Epithelial cell of prostate (primary cell): ENCODE measurements around the gene NR5A1.

Experiments used
- DNase-seq: peaks from one replicate; pipeline ENCODE4 v3.0.0-alpha.2; 2011; ENCODE audit warnings: low read depth, low spot score
- H3K27ac ChIP-seq: fragments of 450-650 bp; 2 replicates; pipeline ENCODE4 v1.5.1; 2017; ENCODE audit warnings: mild to moderate bottlenecking

The NR5A1 gene

DNA sequence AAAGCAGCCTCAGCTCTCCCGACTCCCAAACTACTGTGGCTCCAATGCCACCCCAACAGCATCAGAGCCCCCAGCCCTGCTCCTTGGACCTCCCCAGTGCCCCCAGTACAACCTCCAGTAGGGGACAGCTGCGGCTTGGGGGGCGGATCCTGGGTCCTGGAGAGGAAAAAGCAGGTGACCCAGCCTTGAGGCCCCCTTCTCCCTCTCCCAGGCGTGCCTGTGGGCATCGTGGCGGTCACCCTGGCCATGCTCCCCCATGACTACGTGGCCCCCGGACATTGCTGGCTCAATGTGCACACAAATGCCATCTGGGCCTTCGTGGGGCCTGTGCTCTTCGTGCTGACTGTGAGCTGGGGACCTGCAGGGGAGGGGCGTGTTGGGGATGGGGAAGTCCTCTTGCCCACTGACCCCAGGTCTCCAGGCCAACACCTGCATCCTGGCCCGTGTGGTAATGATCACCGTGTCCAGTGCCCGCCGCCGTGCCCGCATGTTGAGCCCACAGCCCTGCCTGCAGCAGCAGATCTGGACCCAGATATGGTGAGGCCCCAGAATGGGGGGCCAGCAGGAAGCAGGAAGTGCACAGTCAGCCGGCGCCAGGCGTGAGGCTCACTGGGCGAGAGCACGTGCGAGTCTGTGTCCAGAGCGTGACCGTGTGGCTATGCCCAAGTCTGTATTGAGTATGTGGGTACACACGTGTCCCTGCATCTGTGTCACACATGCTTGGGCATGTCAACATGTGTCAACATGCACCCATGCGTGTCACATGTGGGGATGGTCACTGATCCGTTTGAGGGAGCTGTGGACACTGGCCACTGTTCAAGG, 38.0 kb downstream of the NR5A1 start:
- DNase-seq = no peak
- H3K27ac ChIP-seq = no peak overlapping the region

DNA sequence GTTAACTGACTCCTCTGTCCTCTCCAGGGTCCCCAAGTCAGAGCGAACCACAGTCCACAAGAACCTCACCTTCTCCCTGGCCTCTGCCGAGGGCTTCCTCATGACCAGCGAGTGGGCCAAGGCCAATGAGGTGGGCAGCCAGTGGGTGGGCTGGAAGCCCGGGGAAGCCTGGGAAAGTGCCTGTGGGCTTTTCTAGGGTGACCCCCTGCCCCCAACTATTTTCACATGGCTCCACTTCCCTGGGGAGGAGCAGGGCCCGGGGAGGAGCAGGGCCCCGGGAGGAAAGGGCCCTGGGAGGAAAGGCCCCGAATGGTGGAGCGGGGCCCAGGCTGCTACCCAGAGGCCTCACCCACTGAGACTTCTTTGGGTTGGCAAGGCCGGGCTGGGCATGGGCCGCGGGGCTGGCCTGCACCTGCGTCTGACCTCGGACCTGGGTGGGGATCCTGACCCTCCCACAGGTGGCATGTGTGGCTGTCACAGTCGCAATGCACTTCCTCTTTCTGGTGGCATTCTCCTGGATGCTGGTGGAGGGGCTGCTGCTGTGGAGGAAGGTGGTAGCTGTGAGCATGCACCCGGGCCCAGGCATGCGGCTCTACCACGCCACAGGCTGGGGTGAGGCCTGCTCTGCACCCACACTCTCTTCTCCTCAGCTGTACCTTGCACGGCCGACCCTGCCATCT, 39.0 kb downstream of the NR5A1 start:
- DNase-seq = no peak
- no peak overlapping the region for H3K27ac ChIP-seq

DNA sequence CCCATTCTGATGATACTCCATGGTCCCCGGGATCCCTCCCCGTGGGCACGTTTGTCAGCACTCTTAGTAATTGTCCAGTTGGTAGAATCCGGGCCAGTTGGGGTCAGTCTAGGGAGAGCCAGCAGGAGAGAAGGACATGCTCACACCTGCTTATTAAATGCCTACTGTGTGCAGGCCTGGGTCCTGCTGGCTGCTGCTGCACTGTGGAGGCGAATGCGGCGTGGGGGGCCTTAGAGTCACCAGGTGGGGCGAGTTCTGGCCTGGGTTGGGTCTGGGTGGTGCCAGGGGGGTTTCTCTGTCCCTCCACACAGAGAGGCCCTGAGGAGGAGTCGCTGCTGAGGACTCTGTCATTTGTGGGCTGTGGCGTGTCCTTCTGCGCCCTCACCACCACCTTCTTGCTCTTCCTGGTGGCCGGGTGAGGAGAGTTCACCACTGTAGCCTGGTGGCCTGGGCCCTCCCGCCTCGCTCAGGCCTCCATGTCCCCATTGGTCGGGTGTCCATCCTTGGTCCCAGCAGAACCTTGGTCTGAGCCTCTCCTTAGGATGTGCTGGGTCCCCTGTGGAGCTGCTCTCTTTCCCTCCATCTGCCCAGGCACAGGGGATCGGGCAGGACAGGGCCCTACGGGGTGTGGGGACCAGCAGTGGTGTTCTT, 39.7 kb downstream of the NR5A1 start:
- DNase-seq = no peak
- H3K27ac ChIP-seq = no peak overlapping the region

DNA sequence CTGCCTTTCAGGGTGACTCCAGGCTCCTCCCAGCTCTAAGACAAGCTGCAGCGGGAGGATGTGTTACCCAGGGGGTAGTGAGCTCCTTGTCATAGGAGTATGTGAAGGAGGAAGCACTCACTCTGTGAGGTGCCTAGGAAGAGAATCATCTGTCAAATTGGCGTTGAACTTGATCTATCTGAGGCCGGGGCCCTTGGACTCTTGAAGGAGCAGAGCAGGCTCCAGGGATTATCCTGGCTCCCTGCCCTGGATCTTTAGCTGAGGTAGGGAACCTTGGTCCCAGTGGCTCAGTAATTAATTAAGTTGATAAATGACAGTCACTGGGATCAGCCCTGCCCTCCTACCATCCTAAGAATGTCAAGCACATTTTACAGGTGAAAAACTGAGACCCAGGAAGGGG, 41.5 kb downstream of the NR5A1 start:
- DNase-seq = no peak
- no peak overlapping the region for H3K27ac ChIP-seq

DNA sequence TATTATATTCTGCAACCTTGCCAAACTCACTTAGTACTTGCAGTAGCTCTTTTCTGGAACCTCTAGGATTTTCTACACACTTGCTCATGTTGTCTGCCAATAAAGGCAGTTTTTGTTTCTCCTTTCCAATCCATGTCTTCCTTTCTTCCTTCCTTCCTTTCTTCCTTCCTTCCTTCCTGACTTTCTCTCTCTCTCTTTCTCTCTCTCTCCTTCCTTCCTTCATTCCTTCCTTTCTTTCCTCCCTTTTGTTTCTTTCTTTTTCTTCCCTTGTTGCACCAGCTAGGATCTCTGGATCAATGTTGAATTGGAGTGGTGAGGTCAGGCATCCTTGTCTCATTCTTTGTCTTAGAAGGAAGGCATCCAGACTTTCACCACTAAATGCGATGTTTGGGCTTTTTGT, 44.5 kb downstream of the NR5A1 start:
- H3K27ac ChIP-seq = no peak overlapping the region
- no peak for DNase-seq

DNA sequence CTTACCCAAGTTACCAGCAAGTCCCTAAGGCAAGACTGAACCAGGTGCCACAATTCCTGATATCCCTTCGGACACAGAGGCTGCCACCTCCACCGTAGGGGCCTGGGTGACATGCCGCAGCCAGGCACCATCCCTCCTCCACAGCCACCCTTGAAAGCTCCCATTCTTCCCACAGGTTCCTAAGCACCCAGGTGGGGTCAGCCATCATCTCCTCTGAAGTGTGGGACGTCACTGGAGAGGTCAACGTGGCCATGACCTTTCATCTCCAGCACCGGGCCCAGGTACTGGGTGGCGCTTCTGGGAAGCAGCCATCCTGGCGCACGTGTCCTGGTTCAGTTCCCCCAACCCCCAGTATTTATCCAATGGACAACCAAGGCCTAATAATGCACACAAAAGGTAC, 48.8 kb downstream of the NR5A1 start:
- no peak overlapping the region for H3K27ac ChIP-seq
- DNase-seq = no peak

DNA sequence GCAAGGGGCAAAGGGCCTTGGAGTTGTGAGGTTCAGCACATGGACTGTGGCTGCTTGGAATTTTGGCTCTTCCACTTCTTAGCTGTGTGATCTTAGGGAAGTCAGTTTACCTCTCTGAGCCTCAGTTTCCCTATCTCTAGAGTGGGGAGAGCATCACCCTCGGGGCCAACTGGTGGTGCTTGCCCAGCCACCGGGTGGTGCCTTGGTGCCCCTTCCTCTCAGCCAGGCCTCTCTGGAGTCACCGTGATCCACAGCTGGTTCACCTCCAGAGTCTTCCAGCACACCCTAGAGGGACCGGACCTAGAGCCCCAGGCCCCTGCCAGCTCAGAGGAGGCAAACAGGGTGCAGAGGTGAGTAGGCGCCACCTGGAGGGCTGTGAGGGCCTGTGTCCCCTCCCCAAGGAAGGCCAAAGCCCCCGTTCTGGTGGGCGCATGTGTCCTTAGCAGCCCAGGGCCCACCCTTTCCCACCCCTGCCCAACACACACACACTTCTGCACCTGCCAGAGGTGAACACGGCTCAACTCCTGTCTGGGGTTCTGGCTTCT, 49.2 kb downstream of the NR5A1 start:
- no peak for DNase-seq
- H3K27ac ChIP-seq = no peak overlapping the region

DNA sequence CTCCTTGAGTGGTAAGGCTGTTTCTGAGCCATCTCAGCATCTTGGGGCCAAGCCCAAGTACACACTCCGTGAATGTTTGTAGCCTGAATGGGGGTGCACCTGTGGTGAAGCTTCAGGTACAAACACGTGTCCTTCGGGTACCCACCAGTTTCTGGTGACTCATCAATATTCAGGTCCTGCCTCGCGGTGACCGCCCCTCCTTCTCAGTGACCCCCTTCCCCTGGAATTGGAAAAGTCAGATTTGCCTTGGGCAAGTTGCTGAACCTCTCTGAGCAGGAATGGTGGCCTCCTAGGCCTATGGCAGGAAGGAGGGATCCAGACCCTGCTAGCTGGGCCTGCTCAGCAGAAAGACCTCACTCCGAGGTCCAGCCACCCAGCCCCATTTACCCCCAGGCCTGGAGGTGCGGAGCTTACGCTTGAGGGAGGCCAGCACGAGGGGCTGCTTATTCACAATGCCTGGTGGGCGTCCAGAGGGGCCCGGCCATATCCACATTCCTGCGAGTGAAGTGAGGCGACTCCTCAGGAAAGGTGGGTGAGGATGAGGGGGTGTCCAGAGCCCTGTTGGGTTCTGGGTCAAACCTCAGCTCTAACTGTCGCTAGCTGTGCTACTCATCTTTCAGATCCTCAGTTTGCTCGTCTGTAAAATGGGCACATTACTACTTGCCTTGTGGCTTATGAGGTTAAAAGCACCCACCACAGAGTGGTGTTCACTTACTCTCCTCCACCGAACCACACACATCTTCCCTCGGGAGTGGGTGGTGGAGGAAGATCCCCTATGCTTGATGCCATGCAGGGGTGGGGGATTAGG, 49.9 kb downstream of the NR5A1 start:
- DNase-seq = no peak
- no peak overlapping the region for H3K27ac ChIP-seq

DNA sequence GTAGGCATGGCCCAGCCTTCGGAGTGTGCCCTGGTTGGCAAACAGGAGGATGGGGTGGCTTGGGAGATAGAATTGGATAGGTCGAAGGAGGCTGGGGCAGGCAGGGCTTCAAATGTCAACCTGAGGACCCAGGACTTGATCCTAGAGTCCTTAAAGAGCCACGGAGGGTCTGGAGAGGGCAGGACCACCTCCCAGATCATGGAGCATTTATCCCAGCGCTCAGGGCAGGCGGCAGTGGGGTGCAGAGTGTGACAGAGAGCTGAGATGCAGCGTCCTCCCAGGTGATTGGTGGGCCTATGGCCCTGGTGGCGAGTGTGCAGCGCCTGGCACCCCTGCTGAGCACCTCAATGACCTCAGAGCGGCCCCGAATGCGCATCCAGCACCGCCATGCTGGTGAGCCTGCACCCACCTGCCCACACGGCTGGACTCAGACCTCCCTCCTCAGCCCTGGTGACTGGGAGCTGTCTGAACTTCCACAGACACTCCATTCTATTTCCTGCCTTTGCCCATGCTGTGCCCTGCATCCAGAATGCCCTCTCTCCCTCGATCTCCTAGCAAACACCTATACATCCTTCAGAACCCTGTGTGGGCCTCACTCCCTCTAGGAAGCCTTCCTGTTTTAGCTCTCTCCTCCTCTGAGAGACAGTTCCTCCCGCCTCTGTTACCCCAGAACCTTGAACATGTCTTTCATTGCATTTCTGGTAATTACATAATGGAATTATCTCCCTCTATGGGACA, 50.7 kb downstream of the NR5A1 start:
- no peak overlapping the region for H3K27ac ChIP-seq
- no peak for DNase-seq

DNA sequence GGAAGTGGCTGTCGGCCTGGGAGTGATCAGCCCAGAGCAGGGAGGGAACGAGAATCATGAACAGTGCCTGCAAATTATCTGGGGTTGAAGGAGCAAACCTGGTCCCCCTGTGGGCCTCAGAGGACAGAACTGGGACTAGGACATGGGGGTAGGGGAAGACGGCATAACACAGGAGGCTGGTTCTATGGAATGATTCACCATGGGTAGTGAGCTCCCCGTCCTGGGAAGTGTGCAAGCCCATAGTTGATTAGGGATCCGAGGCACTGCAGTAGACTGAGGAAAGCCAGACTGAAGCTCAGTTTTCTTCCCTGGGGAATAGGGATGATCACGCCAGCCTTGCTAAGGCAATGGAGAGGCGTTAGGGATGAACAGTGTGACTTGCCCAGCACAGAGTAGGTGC, 51.4 kb downstream of the NR5A1 start:
- H3K27ac ChIP-seq = no peak overlapping the region
- DNase-seq = no peak

DNA sequence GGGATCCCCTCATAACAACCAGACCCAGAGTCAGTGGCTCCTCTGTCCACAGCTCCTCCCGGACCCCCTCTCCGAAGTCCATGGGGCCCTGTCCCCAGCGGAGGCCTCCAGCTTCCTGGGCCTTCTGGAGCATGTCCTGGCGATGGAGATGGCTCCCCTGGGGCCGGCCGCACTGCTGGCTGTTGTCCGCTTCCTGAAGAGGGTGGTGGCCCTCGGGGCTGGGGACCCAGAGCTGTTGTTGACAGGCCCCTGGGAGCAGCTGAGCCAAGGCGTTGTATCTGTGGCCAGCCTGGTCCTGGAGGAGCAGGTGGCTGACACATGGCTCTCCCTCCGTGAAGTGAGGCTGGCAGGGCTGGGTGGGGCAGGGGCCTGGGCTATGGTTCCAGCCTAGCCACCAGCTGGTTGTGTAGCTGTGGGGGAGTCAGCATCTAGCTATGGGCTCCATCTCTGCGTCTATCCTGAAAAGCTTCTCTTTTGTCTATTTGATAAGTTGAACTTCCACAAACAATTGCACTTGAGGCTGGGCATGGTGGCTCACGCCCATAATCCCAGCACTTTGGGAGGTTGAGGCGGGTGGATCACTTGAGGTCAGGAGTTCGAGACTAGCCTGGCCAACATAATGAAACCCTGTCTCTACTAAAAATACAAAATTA, 52.3 kb downstream of the NR5A1 start:
- no peak for DNase-seq
- no peak overlapping the region for H3K27ac ChIP-seq

DNA sequence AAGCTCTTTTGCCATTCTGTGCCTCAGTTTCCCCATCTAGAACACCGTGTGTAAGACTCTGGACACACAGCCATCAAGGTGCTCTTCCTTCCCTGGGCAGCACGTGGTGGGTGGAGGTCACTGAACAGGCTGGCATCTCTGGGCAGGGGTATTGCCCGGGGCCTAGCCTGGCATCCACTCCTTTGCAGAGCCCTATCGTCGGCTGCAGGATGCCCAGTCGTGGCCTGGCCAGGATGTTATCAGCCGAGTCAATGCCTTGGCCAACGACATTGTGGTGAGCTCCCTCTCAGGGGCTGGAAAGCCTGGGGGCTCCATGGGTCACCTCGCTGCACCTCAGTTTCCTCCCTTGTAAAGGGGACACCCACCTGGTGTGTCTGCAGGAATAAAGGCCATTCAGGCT, 52.9 kb downstream of the NR5A1 start:
- H3K27ac ChIP-seq = no peak overlapping the region

DNA sequence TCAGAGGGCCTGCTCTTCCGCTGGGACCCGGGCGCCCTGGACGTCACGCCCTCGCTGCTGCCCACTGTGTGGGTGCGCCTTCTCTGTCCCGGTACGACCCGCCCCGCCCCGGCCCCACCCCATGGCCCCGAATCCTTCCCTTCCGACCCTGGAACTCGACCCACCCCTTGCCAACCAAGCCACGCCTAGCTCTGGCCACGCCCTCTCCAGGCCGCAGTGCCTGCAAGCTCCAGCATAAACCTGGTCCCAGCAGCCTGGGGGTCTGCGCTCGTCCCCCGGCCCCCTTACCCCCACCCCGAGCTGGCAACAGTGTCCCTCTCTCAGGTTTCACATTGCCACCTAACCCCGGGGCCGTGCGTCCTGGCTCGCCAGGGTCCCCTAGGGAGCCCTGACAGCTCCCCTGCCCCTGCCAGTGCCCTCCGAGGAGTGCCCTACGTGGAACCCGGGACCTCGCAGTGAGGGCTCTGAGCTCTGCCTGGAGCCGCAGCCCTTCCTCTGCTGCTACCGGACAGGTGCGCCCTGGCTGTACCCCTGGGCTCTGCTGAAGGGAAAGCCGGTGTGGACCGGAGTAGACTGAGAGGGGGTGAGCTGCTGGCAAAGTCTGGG, 53.5 kb downstream of the NR5A1 start:
- no peak overlapping the region for H3K27ac ChIP-seq
- DNase-seq = no peak

More for the DNA sequence above, 52.9 kb downstream of the NR5A1 start:
- no peak for DNase-seq

DNA sequence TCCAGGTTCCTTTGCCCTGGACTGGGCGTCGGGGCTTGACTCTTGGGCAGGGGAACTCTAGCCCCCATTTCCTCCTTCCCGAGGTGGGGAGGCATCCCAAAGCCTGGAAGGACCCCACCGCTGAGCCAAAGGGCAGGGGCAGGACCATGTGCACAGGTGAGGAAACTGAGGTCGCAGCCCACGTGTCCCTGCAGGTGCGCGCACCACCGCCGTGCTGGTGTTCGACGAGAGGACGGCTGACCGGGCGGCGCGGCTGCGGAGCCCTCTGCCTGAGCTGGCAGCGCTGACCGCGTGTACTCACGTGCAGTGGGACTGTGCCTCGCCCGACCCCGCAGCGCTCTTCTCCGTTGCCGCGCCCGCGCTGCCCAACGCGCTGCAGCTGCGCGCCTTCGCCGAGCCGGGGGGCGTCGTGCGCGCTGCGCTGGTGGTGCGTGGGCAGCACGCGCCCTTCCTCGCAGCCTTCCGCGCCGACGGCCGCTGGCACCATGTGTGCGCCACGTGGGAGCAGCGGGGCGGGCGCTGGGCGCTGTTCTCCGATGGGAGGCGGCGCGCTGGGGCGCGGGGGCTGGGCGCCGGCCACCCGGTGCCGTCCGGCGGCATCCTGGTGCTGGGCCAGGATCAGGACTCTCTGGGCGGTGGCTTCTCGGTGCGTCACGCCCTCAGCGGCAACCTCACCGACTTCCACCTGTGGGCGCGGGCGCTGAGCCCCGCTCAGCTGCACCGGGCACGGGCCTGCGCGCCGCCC, 54.2 kb downstream of the NR5A1 start:
- no peak for DNase-seq
- H3K27ac ChIP-seq = no peak overlapping the region

DNA sequence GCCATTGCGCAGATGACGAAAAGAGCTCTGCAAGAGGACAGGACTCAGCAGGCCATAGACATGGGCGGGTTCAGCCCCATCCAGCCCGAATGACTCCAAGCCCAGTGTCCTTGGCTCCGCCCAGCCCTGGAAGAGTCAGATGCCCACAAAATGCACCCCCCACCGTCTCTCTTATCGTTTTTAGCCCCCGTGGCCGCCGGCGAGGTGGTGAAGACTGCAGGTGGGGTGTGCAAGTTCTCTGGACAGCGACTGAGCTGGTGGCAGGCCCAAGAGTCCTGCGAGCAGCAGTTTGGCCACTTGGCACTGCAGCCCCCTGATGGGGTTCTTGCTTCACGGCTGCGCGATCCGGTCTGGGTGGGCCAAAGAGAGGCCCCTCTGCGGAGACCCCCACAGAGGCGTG, 54.9 kb downstream of the NR5A1 start:
- no peak overlapping the region for H3K27ac ChIP-seq
- DNase-seq = no peak

DNA sequence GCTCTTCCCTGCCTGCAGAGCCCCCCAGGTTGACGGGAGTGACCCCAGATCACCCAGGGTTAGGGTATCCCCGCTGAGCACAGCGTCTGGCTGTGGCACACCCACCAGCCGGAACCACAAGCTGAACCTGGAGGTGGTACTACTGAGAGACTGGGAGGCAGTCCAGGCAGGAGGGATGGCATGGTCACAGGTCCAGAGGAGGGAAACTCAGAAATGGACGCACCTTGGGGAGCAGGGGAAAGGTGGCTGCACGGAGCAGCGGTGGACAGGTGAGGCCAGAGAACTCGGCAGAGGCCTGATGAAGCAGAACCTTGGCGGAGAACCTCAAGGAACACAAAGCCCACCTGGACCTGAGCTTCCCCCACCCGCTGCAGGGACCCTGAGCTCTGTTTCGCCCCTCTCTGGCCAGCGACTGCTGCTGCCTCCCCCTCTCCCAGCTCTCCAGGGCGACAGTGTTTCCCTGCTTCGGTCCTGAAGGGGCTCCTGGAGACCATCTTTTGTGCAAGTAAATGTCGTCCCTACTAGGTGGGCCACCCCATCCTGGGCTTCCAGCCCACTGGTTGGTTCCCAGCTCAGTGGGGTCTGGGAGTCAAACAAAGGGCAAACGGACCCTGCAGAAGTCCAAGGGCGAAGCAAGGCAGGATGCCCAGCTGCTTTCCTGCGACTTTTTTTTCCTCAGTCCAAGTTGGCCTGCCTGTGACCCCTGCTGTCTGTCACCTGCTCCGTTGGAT, 56.1 kb downstream of the NR5A1 start:
- H3K27ac ChIP-seq = no peak overlapping the region

DNA sequence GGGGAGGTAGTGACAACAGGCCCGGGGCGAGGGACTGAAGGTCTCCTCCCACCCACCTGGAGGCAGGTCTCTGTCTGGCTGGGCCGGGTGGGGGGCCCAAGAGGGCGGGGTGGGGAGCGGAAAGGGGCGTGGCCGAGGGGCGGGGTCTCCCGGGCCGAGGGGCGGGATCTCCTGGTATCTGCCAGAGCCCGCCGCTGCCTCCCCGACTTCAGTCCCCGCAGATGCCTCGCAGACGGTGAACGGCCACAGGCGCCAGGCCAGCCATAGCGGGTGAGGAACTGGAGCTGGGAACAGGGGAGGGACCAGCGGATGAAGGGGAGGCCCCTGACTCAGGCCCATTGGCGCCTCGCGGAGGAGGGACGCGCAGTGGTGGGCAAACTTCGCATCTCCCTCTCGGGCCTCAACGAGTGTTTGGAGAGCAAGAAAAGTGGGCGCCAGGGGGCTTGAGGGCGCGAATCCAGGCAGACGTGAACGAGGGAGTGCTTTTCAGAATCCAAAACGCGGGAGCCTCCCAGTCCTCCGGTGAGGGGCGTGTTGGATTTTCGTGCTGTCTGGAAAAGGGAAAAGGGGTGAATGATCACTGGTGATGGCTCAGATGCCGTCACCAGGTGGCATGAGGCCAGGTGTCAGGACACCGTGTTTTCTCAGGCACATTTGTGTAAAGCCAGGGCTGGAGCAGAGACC, 56.8 kb downstream of the NR5A1 start, which contains the start of gene ADGRD2:
Gene ADGRD2 (plus strand): TSS at position 211 of the 684 bp plus-strand sequence. CDS start 1,216 bp downstream, outside the sequence.
- H3K27ac ChIP-seq = peak within 1 kb of the TSS; percentile 61
- no peak for DNase-seq

More for the DNA sequence above, 56.1 kb downstream of the NR5A1 start:
- no peak for DNase-seq
